ENCODE measurements around the gene SSBP3.
"Not testable (repeated sequence)": the region's sequence is repeated elsewhere in the genome, so short reads cannot be mapped to it uniquely, and the experiment has no call there.

DNA sequence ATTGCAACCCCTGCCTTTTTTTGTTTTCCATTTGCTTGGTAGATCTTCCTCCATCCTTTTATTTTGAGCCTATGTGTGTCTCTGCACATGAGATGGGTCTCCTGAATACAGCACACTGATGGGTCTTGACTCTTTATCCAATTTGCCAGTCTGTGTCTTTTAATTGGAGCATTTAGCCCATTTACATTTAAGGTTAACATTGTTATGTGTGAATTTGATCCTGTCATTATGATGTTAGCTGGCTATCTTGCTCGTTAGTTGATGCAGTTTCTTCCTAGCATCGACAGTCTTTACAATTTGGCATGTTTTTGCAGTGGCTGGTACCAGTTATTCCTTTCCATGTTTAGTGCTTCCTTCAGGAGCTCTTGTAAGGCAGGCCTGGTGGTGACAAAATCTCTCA, 40.9 kb upstream of the SSBP3 start:
- TF ChIP-seq, protein P1, sequence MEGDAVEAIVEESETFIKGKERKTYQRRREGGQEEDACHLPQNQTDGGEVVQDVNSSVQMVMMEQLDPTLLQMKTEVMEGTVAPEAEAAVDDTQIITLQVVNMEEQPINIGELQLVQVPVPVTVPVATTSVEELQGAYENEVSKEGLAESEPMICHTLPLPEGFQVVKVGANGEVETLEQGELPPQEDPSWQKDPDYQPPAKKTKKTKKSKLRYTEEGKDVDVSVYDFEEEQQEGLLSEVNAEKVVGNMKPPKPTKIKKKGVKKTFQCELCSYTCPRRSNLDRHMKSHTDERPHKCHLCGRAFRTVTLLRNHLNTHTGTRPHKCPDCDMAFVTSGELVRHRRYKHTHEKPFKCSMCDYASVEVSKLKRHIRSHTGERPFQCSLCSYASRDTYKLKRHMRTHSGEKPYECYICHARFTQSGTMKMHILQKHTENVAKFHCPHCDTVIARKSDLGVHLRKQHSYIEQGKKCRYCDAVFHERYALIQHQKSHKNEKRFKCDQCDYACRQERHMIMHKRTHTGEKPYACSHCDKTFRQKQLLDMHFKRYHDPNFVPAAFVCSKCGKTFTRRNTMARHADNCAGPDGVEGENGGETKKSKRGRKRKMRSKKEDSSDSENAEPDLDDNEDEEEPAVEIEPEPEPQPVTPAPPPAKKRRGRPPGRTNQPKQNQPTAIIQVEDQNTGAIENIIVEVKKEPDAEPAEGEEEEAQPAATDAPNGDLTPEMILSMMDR (IDR thresholded peaks at IDR 0.05): not testable (repeated sequence)
- not testable (repeated sequence) for TF ChIP-seq POLR2A (IDR thresholded peaks at IDR 0.05; ENCODE audit: low read depth); EP300 (IDR thresholded peaks at IDR 0.05); POLR2AphosphoS5 (IDR thresholded peaks at IDR 0.05)
